Epidermal melanocyte (primary cell): ENCODE results near the gene OR52N2.

Source experiments
- DNase-seq: peaks from one replicate; pipeline ENCODE4 v3.0.0; 2011; ENCODE audit warnings: low spot score; ENCODE audit not compliant: insufficient read length

The OR52N2 gene

DNA sequence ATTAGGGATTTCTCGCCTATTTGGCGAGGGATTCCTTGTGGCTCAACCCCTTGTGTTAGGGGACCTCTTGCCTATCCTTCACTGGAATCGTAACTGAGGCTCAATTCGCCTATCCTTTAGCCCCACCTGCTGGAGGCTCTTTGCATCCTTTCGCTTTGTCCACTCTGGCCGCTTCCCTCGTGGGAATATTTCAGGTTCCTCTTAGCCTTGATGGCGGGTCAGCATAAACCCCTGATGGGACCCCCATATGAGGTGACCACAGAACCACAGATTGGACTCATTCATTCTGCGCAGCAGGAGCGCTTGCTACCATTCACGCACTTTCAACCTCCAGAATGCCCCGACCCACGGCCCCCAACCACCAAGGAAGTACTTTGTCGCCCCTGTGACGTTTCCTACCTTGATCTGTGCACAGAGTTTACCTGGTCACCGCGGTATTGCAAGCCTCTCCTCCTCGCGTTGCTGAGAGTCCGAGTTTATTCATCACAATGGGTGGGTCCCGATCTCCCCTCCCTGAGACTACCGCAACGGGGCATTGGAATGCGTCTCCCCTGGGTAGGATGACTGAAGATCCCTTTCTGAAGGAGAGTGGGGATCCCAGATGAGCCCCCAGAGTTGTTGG, at the start of gene OR52N2:
OR52N2 (plus strand) TSS at position 425 of the 622 bp plus-strand sequence. CDS start 11,412 bp downstream, outside the sequence.
- DNase-seq, result peak; percentile 22

GRCh38 chr11:5767056-5767455, 41.7 kb upstream of the OR52N2 start:
- no peak for DNase-seq

- no peak for DNase-seq
Measured at GRCh38 chr11:5783255-5783654, 25.5 kb upstream of the OR52N2 start, which contains the start of gene OR52N5. TSS of gene OR52N5 (minus strand) at chr11:5783355. CDS start at chr11:5778634, 4,721 bp downstream.

- DNase-seq, result no peak
Measured at GRCh38 chr11:5791165-5791564, 17.6 kb upstream of the OR52N2 start, which contains the start of gene OR52N1. TSS of gene OR52N1 (minus strand) at chr11:5791265. CDS start at chr11:5788816, 2,449 bp downstream.

DNA sequence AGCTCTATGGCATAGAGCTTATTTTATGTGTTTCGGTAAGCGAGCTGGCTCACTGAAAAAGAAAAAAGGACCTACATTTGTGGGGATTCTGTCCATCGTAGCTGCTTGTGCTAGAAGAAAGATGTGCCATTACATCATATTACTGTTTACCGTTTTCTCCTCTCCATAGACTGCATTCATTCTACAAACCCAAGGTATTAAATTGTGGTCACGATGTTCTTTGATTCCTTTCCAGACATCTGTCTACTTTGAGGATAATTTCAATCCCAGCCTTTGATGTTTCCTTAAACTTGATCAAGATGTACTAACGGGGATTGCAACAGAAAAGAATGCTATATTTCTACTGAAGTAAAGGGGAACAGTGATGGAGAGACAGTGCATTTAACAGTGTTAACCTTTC, 12.2 kb upstream of the OR52N2 start:
- no peak for DNase-seq

DNA sequence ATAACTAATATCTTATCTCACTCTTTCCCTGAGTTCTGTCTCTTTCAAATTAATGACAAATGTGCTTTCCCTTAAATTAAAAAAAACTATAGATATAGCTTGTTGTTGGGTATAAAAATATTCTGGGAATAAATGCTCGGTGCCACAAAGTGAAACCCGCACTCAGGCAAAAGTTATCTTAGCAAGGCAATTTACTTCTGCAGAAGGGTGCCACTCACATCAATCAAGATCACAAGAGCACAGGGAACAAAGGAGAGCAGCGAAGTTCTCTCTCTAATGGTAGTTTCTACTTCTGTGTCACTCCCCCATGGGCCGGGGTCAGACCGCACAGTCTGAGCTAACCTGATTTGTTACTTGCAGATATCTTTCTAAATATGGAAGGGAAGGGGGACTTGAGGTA, 4.7 kb upstream of the OR52N2 start:
- no peak for DNase-seq

DNA sequence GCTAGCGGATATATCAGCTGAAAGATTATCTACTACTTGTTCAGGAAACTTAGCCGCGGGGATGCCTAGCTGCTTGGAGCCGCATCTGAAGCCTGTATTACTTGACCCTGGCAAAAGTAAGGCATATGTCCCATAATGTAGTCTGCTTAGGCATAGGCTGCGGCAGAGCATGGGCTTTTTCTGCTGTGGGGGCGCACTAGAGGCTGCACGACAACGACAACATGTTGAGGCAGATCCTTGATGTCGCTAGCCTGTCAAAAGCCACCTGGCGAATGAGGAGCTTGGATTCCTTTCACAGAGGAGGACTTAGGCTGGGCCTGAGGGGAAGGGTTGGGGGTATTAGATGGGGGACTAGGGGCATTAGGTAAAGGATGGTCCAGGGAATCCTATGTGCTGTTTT, 1.1 kb upstream of the OR52N2 start:
- DNase-seq, result no peak

- no peak for DNase-seq
Measured at GRCh38 chr11:5809122-5809519, 397 bp downstream of the OR52N2 start.

DNA sequence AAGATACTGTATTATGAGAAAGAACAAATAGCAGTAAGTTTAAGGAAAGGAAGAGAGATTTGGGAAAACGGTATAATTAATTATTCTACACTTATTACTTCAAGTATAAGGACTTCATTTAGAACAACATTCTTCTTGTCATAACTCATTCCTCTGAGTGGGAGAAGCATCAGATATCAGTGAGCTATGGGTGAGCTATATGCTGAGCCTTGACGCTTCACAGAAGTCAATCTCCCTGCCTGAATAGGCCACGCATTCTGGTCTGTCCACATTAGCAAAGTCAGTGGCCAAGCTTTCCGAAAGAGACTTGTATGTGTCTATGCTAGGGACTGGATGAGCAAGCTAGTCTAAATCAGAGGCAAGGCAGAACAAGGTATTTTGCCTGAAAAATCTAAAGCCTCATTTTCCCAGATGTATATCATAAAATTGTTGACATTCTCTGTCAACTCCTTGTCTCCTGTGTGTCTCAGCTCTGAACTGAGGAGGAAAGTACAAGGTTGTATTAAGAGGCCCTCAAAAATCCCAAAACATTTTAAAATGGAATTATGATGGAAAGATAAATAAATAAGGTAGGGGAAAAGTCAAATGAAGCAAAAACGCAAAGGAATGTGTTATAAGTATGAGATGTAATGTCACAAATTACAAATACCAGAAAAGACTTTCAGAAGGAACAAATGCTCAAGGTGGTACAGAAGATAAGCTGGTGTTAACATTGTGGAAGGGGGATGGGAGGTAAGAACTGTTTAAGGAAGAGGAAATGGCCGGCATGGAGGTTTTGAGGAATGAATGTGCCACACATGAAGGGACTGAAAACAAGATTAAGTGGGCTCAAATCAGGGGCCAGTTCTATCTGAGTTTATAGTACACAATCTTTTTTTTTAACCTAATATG, 1.4 kb downstream of the OR52N2 start:
- no peak for DNase-seq

DNA sequence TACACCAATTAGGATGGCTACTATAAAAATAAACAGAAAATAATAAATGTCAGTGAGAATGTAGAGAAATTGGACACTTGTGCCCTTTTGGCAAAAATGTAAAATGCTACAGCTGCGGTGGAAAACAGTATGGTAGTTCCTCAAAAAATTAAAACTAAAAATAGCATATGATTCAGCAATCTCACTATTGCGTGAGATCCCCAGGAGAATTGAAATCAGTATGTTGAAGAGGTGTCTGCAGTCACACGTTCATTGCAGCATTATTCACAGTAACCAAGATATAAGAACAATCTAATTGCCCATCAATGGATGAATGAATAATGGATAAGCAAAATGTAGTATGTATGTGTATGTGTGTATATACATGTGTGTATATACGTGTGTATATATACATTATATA, 6.8 kb downstream of the OR52N2 start:
- DNase-seq, result no peak

DNA sequence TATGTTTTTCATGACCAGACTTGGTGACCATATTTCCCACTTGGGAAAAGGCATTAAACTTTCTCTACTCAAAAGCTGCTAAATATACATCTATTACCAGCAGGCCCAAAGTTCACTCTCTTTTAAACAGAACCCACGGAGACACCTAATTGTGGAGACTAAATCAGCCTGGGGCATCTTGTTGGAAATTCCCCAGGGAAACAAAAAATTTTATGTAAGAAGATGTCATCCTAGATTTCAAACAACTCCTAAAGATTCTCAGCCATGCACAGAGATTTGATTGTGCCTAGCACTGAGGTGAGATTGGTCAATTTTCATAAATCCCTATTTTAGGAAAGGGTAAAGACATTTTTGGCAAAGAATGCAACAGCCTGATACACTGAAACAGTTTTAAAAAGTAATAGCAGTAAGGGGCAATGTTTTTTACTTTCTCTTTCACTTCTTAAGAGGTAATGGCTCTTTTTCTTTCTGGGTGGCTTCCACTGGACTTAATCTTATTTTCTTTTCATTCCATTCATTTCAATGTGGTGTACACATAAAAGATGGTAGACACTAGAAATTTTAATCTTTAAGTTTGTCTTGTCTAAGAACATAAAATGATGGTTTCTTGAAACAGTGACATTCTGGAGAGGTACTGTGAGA, 9.6 kb downstream of the OR52N2 start:
- no peak for DNase-seq

DNA sequence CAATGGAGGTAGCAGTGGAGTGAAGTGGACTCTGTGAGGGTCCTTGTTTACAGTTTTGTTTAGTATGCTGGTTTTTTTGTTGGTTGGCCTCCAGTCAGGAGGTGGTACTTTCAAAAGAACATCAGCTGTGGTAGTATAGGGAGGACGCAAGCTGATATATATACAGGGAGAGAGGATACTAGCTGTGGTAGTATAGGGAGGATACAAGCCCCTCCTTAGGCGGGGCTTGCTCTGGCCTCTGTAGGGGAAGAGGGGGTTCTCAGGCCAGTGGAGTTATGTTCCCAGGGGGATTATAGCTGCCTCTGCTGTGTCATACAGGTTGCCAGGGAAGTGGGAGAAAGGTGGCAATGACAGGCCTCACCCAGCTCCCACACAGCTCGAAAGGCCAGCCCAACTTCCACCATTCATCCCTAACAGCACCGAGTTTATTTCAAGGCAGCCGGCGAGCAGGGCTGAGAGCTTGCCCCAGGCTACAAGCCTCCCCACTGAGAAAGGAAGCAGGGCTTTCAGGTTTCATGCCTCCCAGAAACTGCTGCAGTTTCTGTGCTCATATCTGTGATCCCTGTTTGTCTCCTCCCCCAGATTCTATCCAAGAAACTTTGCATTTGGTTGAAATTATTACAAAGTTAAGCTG, 22.6 kb downstream of the OR52N2 start:
- DNase-seq, result no peak

DNA sequence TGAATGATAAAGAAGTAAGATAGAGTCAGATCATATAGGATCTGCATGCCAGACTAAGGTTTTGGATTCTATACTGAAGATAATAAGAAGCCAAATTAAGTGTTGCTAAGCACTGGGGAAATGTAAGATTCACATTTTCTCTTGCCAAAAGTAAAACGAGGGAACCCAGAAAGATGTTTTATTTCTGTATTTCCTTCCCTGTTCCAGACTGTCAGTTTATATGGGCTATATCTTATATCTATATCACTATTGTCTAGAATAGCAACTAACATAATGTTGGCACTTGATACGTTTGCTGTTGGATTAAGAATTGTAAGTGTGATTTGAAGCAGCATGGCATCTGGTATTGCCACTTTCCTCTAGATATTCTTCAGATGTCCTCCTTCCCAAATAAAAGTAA, 24.7 kb downstream of the OR52N2 start:
- no peak for DNase-seq

DNA sequence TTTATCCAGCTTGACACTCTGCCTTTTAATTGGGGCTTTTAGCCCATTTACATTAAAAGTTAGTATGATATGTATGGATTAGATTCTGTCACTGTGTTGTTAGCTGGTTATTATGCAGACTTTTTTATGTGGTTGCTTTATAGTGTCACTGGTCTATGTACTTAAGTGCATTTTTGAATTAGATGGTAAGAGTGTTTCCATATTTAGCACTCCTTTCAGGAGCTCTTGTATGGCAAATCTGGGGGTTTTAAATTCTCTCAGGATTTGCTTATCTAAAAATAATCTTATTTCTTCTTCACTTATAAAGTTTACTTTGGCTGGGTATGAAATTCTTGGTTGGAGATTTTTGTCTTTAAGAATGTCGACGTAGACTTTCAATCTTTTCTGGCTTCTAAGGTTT, 29.0 kb downstream of the OR52N2 start:
- DNase-seq, result no peak

- no peak for DNase-seq
Measured at GRCh38 chr11:5841797-5842196, 33.1 kb downstream of the OR52N2 start, which contains the start of gene OR52E6. TSS of gene OR52E6 (minus strand) at chr11:5841897. CDS start at chr11:5841897, 0 bp downstream.

DNA sequence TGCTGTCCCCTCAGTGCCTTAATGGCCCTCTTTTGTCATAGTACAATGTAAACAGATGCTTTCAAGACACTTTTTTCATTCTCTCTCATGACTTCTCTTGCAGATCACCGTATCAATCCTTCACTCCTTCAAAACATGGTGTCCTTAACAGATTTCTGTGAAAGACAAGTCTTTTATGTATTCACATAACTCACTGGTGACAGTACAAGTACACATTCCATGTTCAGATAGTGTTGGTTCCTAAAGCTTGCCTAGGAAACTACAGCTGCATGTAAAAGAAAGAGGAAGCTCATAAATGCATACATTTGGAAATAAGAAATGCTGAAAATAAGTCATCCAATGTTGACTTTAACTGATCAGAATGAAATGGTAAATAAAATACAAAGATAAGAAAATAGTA, 38.0 kb downstream of the OR52N2 start:
- no peak for DNase-seq

DNA sequence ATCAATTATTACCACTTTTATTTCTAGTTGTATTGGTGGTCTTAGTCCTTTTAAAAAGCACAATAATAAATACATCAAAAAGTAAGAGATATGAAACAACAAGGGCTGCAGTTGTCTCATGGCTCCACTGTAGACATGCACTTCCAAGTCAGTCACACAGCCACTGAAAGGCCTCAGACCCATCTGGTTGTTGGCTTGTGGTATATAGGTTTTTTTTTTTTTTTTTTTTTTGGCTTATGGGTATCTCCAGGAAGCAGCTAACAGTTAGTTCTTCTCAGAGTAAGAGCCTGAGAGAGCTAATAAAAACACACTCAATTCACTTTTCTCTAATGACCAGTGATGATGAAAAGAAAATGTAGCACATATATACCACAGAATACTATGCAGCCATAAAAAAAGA, 39.0 kb downstream of the OR52N2 start:
- DNase-seq, result no peak

DNA sequence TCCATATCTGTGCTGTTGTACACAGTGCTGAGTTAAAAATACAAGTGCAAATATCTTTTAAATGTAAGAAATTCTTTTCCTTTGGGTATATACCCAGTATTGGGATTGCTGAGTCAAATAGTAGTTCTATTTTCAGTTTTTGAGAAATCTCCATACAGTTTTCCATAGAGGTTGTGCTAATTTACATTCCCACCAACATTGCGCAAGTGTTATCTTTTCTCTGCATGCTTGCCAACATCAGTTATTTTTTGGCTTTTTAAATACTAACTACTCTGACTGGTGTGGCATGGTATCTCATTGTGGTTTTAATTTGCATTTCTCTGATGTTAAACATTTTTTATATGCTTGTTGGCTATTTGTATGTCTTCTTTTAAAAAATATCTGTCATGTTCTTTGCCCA, 42.3 kb downstream of the OR52N2 start:
- DNase-seq, result no peak

DNA sequence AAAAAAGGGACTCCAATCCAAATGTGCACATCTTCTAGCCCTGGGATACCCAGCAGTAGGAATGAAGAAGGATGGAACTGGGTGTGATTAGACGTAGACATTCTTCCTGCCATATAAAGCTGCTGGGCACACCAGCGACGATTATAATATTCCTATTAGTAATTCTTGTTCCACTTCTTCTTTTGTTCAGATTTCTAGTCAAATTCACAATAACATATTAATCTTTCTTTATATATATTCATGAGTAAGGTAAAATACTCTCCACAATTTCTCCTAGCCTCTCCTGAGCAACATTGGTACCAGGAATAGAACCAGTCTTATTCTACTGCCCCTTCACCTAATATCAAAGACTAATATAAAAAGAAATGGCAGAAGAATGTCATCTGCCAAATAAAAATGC, 48.9 kb downstream of the OR52N2 start, which contains the start of gene OR52E8:
OR52E8 (minus strand) TSS at position 101 of the 400 bp plus-strand sequence; CDS start at position 101, 0 bp downstream.
- no peak for DNase-seq

- DNase-seq, result no peak
Measured at GRCh38 chr11:5865826-5866225, 57.1 kb downstream of the OR52N2 start.
